ENCODE results near the gene EDDM13. TPM values are rescaled to one million over a fixed set of nuclear protein-coding genes. Genes with fewer than 3 reads are reported as not detected.

EDDM13 gene
- total RNA-seq, 2 experiments from 2014 or later, result not detected

- peaks cover 10 to 26% of the 10 kb centered on the region in 2 experiments for H3K9me3 ChIP-seq (ENCODE audit: control insufficient read depth in 1 of 2, insufficient read depth in 1 of 2, low read length in 2 of 2)
- CTCF ChIA-PET, result no interaction called here
- no peak for TF ChIP-seq CTCF (IDR thresholded peaks at IDR 0.05)
- H3K27ac ChIP-seq (ENCODE audit: low read depth in 1 of 2, low read length in 2 of 2), result no peak overlapping the region
- H3K4me3 Mint-ChIP-seq, result no peak overlapping the region
- H3K4me3 ChIP-seq (ENCODE audit: low read length), result no peak overlapping the region
- H3K9me3 Mint-ChIP-seq, result peaks cover 14% of the 10 kb centered on the region
- H3K4me1 ChIP-seq (ENCODE audit: insufficient read depth, low read length), result no peaks in the 10 kb centered on the region
- peaks cover 45% of the 10 kb centered on the region for H3K36me3 Mint-ChIP-seq (ENCODE audit: low read depth)
- ATAC-seq (ENCODE audit: poor library complexity), result no peak
- H3K4me1 Mint-ChIP-seq (ENCODE audit: low read depth), result no peaks in the 10 kb centered on the region
- H3K27me3 ChIP-seq (ENCODE audit: control insufficient read depth in 1 of 2, insufficient read depth in 2 of 2, low read length in 2 of 2), result no peaks in the 10 kb centered on the region
- no peak for DNase-seq
- no peak overlapping the region for H3K27ac Mint-ChIP-seq
- H3K36me3 ChIP-seq (ENCODE audit: insufficient read depth, low read length), result no peaks in the 10 kb centered on the region
- intact Hi-C loops (cut with DNase I, micrococcal nuclease), result no loop called here
- POLR2A ChIA-PET, result no interaction called here
- H3K27me3 Mint-ChIP-seq, result no peaks in the 10 kb centered on the region
Measured at GRCh38 chr19:56356944-56357343, 84.4 kb downstream of the EDDM13 start.

Other genes with a start within 250 kb of the EDDM13 start
- 10 to 100 TPM; 11.4 to 11.5 TPM for gene ZNF787, start 151.5 kb upstream of the EDDM13 start, total RNA-seq
- gene ZNF444, start 131.5 kb upstream of the EDDM13 start, total RNA-seq, result 10 to 100 TPM; 13.5 TPM
- not detected for gene GALP, start 96.7 kb upstream of the EDDM13 start, total RNA-seq
- not detected for gene ZSCAN5B, start 75.0 kb upstream of the EDDM13 start, total RNA-seq
- gene ZSCAN5C, start 70.5 kb upstream of the EDDM13 start, total RNA-seq, result not detected
- gene ZSCAN5A, start 42.1 kb downstream of the EDDM13 start, total RNA-seq, result 1 to 10 TPM; 3.3 to 4.4 TPM
- gene ZNF582, start 120.8 kb downstream of the EDDM13 start, total RNA-seq, result 1 to 10 TPM; 1.5 to 1.8 TPM
- 1 to 10 TPM in 1 of 2 experiments, under 1 TPM in 1; 0.95 to 1.5 TPM for gene ZNF583, start 131.6 kb downstream of the EDDM13 start, total RNA-seq
- gene ZNF667, start 204.6 kb downstream of the EDDM13 start, total RNA-seq, result 1 to 10 TPM; 3.6 to 4.1 TPM
- gene ZNF471, start 235.1 kb downstream of the EDDM13 start, total RNA-seq, result 1 to 10 TPM; 2.2 to 2.5 TPM